Peyer's patch (tissue), 4 donors: ENCODE data around the gene STPG3.

ENCODE experiments used
- CTCF ChIP-seq, 6 experiments: fragments of 450-650 bp in 4 of 6; fragments of 200-600 bp in 2 of 6; sonication (generic) in 1 of 6; IDR thresholded peaks; one replicate each; pipeline ENCODE4 v1.5.1; 2017 to 2019; ENCODE audit warnings: antibody characterized with exemption in 6 of 6, mild to moderate bottlenecking in 3 of 6, moderate library complexity in 1 of 6
- POLR2A ChIP-seq, 2 donors: fragments of 450-650 bp; IDR thresholded peaks; one replicate each; pipeline ENCODE4 v1.5.1; 2017; ENCODE audit warnings: antibody characterized with exemption in 2 of 2, mild to moderate bottlenecking in 2 of 2, moderate library complexity in 2 of 2

GRCh38 chr9:137276473-137277328 is 25.6 kb downstream of the STPG3 start:
- no peak for TF ChIP-seq CTCF (IDR thresholded peaks at IDR 0.05)
- no peak for TF ChIP-seq POLR2A (IDR thresholded peaks at IDR 0.05)
